Measurements from ENCODE around the gene RHBDF1.

Gene RHBDF1

DNA sequence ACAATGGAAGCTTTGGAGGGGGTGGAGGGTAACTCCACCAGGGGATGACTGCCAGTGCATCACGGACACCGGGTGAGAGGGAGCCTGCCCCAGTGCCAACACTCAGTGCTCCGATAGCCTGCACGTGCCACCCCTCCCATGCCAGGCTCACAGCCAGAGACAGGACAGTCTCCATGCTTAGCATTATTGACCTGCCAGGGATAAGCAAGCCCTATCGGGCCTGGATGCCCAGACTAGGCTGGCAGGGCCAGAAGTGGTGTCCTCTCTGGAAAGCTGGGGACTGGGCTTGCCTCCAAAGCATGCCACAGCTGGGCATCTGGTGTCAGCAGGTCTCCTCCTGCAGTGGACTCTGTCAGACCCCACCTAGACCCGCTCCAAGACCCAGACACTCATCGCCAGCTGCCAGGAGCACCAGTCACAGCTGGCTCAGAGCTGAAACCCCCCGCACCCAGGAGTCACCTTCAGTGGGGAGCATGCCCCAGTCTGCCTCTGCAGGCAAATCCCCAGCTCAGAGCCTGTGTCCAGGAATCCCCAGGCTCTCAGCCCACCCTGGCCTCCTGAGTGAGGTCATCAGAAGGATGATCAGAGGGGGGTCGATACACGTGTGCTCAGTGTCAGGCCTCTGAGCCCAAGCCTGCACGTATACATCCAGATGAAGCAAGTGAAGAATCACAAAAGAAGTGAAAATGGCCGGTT is 1.8 kb upstream of the RHBDF1 start:
- no peak overlapping the region for H4K91ac ChIP-seq (ENCODE audit: low read depth, low read length)
- H3K36me3 ChIP-seq (ENCODE audit: control insufficient read depth in 1 of 2, insufficient read depth in 2 of 2, low read length in 2 of 2), result peaks cover under 1 to 1% of the 10 kb centered on the region in 2 experiments
- H3K4me2 ChIP-seq (ENCODE audit: low read length), result no peak overlapping the region
- no peak overlapping the region for H2BK120ac ChIP-seq (ENCODE audit: insufficient read depth, low read length, poor library complexity)
- H3K9ac ChIP-seq (ENCODE audit: low read length), result no peak overlapping the region
- no peak overlapping the region for H2AK5ac ChIP-seq (ENCODE audit: low read length)
- no peak overlapping the region for H4K12ac ChIP-seq (ENCODE audit: low read depth, low read length)
- no peak overlapping the region for H3K23ac ChIP-seq (ENCODE audit: low read length)
- no peak overlapping the region for H2AFZ ChIP-seq (ENCODE audit: insufficient read depth, low read length, poor library complexity)
- H3K4me3 ChIP-seq (ENCODE audit: low read depth, low read length), result no peak overlapping the region
- no CpG with 5 or more reads among the region's 12 CpGs for WGBS (ENCODE audit: extremely low coverage, insufficient coverage, insufficient read length)
- H3K4ac ChIP-seq (ENCODE audit: low read depth, low read length), result no peak overlapping the region
- H4K8ac ChIP-seq (ENCODE audit: low read depth, low read length), result no peak overlapping the region
- H3K18ac ChIP-seq (ENCODE audit: low read length), result no peak overlapping the region
- H3K27ac ChIP-seq (ENCODE audit: low read depth, low read length), result no peak overlapping the region
- peaks cover 48 to 56% of the 10 kb centered on the region in 2 experiments for H3K4me1 ChIP-seq (ENCODE audit: control insufficient read depth in 1 of 2, insufficient read depth in 2 of 2, low read length in 2 of 2)
- no peaks in the 10 kb centered on the region for H3K27me3 ChIP-seq (ENCODE audit: insufficient read depth, low read length)
- H3K79me1 ChIP-seq (ENCODE audit: low read length), result peaks cover 43% of the 10 kb centered on the region
- H3K14ac ChIP-seq (ENCODE audit: low read length), result no peak overlapping the region
- peak overlapping the region; percentile 7 for H2BK12ac ChIP-seq (ENCODE audit: low read length)
- peaks cover 24% of the 10 kb centered on the region for H3K79me2 ChIP-seq (ENCODE audit: control insufficient read depth, insufficient read depth, low read length, poor library complexity)
- no peak for DNase-seq
- H2BK5ac ChIP-seq (ENCODE audit: low read depth, low read length, poor library complexity), result no peak overlapping the region
- H3K9me3 ChIP-seq (ENCODE audit: insufficient read depth, low read depth, low read length), result no peaks in the 10 kb centered on the region

DNA sequence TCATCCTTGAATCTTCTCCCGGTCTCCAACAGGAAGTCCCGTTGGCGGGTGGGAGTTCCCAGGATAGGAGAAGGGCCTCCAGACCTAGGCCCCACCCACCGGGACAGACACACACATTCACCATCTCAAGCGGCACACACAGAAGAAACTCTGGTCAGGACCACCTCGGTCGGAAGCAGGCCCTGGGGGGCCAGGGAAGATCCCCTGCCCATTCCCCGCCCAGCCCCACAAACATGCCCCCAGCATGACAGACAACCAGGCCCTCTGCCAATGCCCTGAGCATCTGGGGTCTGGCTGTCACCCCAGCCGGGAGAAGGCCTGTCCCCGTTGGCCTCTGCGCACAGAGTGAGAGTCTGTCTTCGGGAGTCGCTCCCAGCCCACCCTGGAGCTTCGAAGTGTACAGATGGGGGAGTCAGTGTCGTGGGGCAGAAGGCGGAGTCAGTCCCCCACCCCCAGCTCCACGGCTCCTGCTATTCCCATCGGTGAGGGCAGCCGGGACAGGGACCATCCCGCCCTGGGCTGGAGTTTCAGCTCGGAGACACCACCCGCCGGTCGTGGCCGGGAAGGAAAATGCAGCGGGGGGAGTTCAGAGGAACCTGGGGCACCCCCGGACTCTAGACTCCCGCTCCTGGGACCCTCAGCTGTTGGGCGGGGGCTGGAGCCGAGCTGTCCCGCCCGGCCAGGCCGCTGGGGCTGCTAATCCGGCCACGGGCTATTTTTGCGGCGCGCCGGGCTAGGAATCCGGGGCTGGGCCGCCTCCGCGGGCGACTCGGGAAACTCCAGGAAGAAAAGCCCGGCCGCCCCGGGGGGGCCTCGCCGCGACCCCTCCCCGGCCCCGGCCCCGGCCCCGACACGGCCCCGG is 660 bp downstream of the RHBDF1 start:
- Histone ChIP-seq H3K18ac (ENCODE audit: low read length) (peak overlapping the region; percentile 94), H3K4me1 (ENCODE audit: control insufficient read depth in 1 of 2, insufficient read depth in 2 of 2, low read length in 2 of 2) (peaks cover 42 to 48% of the 10 kb centered on the region in 2 experiments), H4K8ac (ENCODE audit: low read depth, low read length) (peak overlapping the region; percentile 51), H3K4me2 (ENCODE audit: low read length) (peak overlapping the region; percentile 72), H2AFZ (ENCODE audit: insufficient read depth, low read length, poor library complexity) (no peak overlapping the region), H3K9me3 (ENCODE audit: insufficient read depth, low read depth, low read length) (no peaks in the 10 kb centered on the region), H3K27ac (ENCODE audit: low read depth, low read length) (peak overlapping the region; percentile 93), H2BK120ac (ENCODE audit: insufficient read depth, low read length, poor library complexity) (peak overlapping the region; percentile 87), H3K79me1 (ENCODE audit: low read length) (peaks cover 26% of the 10 kb centered on the region), H2AK5ac (ENCODE audit: low read length) (peak overlapping the region; percentile 82), H3K9ac (ENCODE audit: low read length) (peak overlapping the region; percentile 81), H3K79me2 (ENCODE audit: control insufficient read depth, insufficient read depth, low read length, poor library complexity) (peaks cover 18% of the 10 kb centered on the region), H3K36me3 (ENCODE audit: control insufficient read depth in 1 of 2, insufficient read depth in 2 of 2, low read length in 2 of 2) (peaks cover 3 to 4% of the 10 kb centered on the region in 2 experiments), H3K23ac (ENCODE audit: low read length) (no peak overlapping the region), H4K91ac (ENCODE audit: low read depth, low read length) (peak overlapping the region; percentile 90), H2BK5ac (ENCODE audit: low read depth, low read length, poor library complexity) (peak overlapping the region; percentile 90), H3K27me3 (ENCODE audit: insufficient read depth, low read length) (no peaks in the 10 kb centered on the region), H4K12ac (ENCODE audit: low read depth, low read length) (peak overlapping the region; percentile 75), H3K14ac (ENCODE audit: low read length) (peak overlapping the region; percentile 93), H3K4ac (ENCODE audit: low read depth, low read length) (peak overlapping the region; percentile 85), H3K4me3 (ENCODE audit: low read depth, low read length) (peak overlapping the region; percentile 85), H2BK12ac (ENCODE audit: low read length) (peak overlapping the region; percentile 25)
- WGBS (ENCODE audit: extremely low coverage, insufficient coverage, insufficient read length), result no CpG with 5 or more reads among the region's 57 CpGs
- DNase-seq, result peak; percentile 91 to 95

DNA sequence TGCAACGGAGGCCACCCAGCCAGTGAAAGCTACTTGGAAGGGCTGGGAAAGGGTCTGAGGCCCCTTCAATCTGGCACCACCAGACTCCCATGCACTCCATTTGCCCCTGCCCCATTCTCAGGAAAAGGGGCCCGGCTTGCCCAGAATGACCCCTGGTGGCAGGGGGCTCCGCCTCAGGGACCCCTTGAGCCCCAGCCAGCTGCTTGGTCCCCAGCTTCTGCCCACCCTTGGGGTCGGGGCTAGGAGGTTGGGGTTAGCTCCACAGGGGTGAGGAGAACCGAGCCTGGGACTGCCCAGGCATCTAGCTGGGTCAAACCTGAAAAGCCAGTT is 1.3 kb downstream of the RHBDF1 start:
- no CpG with 5 or more reads among the region's 5 CpGs for WGBS (ENCODE audit: extremely low coverage, insufficient coverage, insufficient read length)
- Histone ChIP-seq H3K4me2 (ENCODE audit: low read length) (peak overlapping the region; percentile 72), H3K9me3 (ENCODE audit: insufficient read depth, low read depth, low read length) (no peaks in the 10 kb centered on the region), H3K79me2 (ENCODE audit: control insufficient read depth, insufficient read depth, low read length, poor library complexity) (peaks cover 18% of the 10 kb centered on the region), H3K36me3 (ENCODE audit: control insufficient read depth in 1 of 2, insufficient read depth in 2 of 2, low read length in 2 of 2) (peaks cover 3 to 4% of the 10 kb centered on the region in 2 experiments), H4K91ac (ENCODE audit: low read depth, low read length) (peak overlapping the region; percentile 95), H3K4me3 (ENCODE audit: low read depth, low read length) (peak overlapping the region; percentile 13), H2AFZ (ENCODE audit: insufficient read depth, low read length, poor library complexity) (no peak overlapping the region), H3K4ac (ENCODE audit: low read depth, low read length) (peak overlapping the region; percentile 82), H3K23ac (ENCODE audit: low read length) (no peak overlapping the region), H3K79me1 (ENCODE audit: low read length) (peaks cover 25% of the 10 kb centered on the region), H3K4me1 (ENCODE audit: control insufficient read depth in 1 of 2, insufficient read depth in 2 of 2, low read length in 2 of 2) (peaks cover 37 to 42% of the 10 kb centered on the region in 2 experiments), H3K27ac (ENCODE audit: low read depth, low read length) (peak overlapping the region; percentile 95), H2BK5ac (ENCODE audit: low read depth, low read length, poor library complexity) (peak overlapping the region; percentile 92), H3K27me3 (ENCODE audit: insufficient read depth, low read length) (no peaks in the 10 kb centered on the region), H3K14ac (ENCODE audit: low read length) (peak overlapping the region; percentile 76), H3K18ac (ENCODE audit: low read length) (peak overlapping the region; percentile 91), H2BK120ac (ENCODE audit: insufficient read depth, low read length, poor library complexity) (peak overlapping the region; percentile 84), H2AK5ac (ENCODE audit: low read length) (peak overlapping the region; percentile 96), H3K9ac (ENCODE audit: low read length) (peak overlapping the region; percentile 21), H4K8ac (ENCODE audit: low read depth, low read length) (peak overlapping the region; percentile 91), H4K12ac (ENCODE audit: low read depth, low read length) (peak overlapping the region; percentile 92), H2BK12ac (ENCODE audit: low read length) (peak overlapping the region; percentile 78)
- DNase-seq, result no peak

DNA sequence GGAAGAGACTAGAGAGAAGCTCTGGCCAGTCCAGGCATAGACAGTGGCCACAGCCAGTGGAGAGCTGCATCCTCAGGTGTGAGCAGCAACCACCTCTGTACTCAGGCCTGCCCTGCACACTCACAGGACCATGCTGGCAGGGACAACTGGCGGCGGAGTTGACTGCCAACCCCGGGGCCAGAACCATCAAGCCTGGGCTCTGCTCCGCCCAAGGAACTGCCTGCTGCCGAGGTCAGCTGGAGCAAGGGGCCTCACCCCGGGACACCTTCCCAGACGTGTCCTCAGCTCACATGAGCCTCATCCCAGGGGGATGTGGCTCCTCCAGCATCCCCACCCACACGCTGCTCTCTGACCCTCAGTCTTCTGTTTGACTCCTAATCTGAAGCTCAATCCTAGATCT is 3.2 kb downstream of the RHBDF1 start:
- peaks cover 18% of the 10 kb centered on the region for H3K79me2 ChIP-seq (ENCODE audit: control insufficient read depth, insufficient read depth, low read length, poor library complexity)
- H3K4me3 ChIP-seq (ENCODE audit: low read depth, low read length), result no peak overlapping the region
- no peak for DNase-seq
- H3K9ac ChIP-seq (ENCODE audit: low read length), result no peak overlapping the region
- H2AFZ ChIP-seq (ENCODE audit: insufficient read depth, low read length, poor library complexity), result no peak overlapping the region
- H3K9me3 ChIP-seq (ENCODE audit: insufficient read depth, low read depth, low read length), result peaks cover 2% of the 10 kb centered on the region
- H3K27me3 ChIP-seq (ENCODE audit: insufficient read depth, low read length), result no peaks in the 10 kb centered on the region
- no peak overlapping the region for H2BK5ac ChIP-seq (ENCODE audit: low read depth, low read length, poor library complexity)
- H3K36me3 ChIP-seq (ENCODE audit: control insufficient read depth in 1 of 2, insufficient read depth in 2 of 2, low read length in 2 of 2), result peaks cover 12 to 13% of the 10 kb centered on the region in 2 experiments
- no peak overlapping the region for H2BK120ac ChIP-seq (ENCODE audit: insufficient read depth, low read length, poor library complexity)
- no peak overlapping the region for H2AK5ac ChIP-seq (ENCODE audit: low read length)
- H3K4me2 ChIP-seq (ENCODE audit: low read length), result no peak overlapping the region
- no peak overlapping the region for H3K14ac ChIP-seq (ENCODE audit: low read length)
- H3K18ac ChIP-seq (ENCODE audit: low read length), result no peak overlapping the region
- no CpG with 5 or more reads among the region's 8 CpGs for WGBS (ENCODE audit: extremely low coverage, insufficient coverage, insufficient read length)
- peak overlapping the region; percentile 19 for H3K4ac ChIP-seq (ENCODE audit: low read depth, low read length)
- H3K23ac ChIP-seq (ENCODE audit: low read length), result no peak overlapping the region
- no peak overlapping the region for H4K12ac ChIP-seq (ENCODE audit: low read depth, low read length)
- no peak overlapping the region for H2BK12ac ChIP-seq (ENCODE audit: low read length)
- H3K4me1 ChIP-seq (ENCODE audit: control insufficient read depth in 1 of 2, insufficient read depth in 2 of 2, low read length in 2 of 2), result peaks cover 30 to 34% of the 10 kb centered on the region in 2 experiments
- H4K8ac ChIP-seq (ENCODE audit: low read depth, low read length), result no peak overlapping the region
- H4K91ac ChIP-seq (ENCODE audit: low read depth, low read length), result no peak overlapping the region
- no peak overlapping the region for H3K27ac ChIP-seq (ENCODE audit: low read depth, low read length)
- H3K79me1 ChIP-seq (ENCODE audit: low read length), result peaks cover 19% of the 10 kb centered on the region

All from trophoblast cell (in vitro differentiated cells and primary cell).